ENCODE measurements around the gene IL17RD.

IL17RD gene

DNA sequence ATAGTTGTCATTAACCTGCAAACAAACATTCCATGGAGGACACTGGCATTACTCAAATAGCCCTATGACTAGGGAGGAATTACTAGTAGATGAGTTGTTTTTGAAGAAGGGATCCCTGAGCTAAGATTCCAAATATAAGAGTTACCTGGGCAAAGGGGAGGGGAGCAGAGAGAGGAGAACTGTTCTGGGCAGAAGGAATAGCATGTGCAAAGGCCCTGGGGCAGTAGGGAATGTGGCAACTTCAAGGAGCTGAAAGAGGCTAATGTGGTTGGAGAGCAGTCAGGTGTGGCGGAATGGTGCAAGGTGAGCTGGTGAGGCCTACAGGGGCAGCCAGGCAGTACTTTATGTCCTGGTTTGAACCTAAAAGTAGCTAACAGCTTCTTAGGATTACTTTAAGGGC lies 5.8 kb upstream of the IL17RD start:
- Histone ChIP-seq H3K27ac (ENCODE audit: low read depth, low read length) (no peak overlapping the region), H3K9me3 (ENCODE audit: control insufficient read depth, insufficient read depth, low read length) (no peaks in the 10 kb centered on the region), H3K36me3 (ENCODE audit: control insufficient read depth, low read length) (no peaks in the 10 kb centered on the region), H3K9me2 (replicated peaks; ENCODE audit: control insufficient read depth, low read length) (no peaks in the 10 kb centered on the region), H3K4me2 (ENCODE audit: low read length) (0 out of 2 replicates have a peak overlapping the region, but pooled peaks have one; percentile 62), H3K4me1 (ENCODE audit: control insufficient read depth, low read length) (peaks cover 15% of the 10 kb centered on the region), H3K27me3 (ENCODE audit: control insufficient read depth, low read length) (peaks cover 33% of the 10 kb centered on the region), H3K4me3 (ENCODE audit: low read length) (peak overlapping the region; percentile 63), H3K79me2 (ENCODE audit: control insufficient read depth, low read length) (no peaks in the 10 kb centered on the region), H4K20me1 (ENCODE audit: control insufficient read depth, insufficient read depth, low read depth, low read length) (no peaks in the 10 kb centered on the region), H3F3A (ENCODE audit: control insufficient read depth, insufficient read depth) (no peaks in the 10 kb centered on the region)
- TF ChIP-seq, protein P1, sequence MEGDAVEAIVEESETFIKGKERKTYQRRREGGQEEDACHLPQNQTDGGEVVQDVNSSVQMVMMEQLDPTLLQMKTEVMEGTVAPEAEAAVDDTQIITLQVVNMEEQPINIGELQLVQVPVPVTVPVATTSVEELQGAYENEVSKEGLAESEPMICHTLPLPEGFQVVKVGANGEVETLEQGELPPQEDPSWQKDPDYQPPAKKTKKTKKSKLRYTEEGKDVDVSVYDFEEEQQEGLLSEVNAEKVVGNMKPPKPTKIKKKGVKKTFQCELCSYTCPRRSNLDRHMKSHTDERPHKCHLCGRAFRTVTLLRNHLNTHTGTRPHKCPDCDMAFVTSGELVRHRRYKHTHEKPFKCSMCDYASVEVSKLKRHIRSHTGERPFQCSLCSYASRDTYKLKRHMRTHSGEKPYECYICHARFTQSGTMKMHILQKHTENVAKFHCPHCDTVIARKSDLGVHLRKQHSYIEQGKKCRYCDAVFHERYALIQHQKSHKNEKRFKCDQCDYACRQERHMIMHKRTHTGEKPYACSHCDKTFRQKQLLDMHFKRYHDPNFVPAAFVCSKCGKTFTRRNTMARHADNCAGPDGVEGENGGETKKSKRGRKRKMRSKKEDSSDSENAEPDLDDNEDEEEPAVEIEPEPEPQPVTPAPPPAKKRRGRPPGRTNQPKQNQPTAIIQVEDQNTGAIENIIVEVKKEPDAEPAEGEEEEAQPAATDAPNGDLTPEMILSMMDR (IDR thresholded peaks at IDR 0.05; ENCODE audit: low read depth, low read length, poor library complexity, severe bottlenecking), result no peak
- no peak for TF ChIP-seq EZH2phosphoT487 (IDR thresholded peaks at IDR 0.05; ENCODE audit: borderline replicate concordance, low read length)

DNA sequence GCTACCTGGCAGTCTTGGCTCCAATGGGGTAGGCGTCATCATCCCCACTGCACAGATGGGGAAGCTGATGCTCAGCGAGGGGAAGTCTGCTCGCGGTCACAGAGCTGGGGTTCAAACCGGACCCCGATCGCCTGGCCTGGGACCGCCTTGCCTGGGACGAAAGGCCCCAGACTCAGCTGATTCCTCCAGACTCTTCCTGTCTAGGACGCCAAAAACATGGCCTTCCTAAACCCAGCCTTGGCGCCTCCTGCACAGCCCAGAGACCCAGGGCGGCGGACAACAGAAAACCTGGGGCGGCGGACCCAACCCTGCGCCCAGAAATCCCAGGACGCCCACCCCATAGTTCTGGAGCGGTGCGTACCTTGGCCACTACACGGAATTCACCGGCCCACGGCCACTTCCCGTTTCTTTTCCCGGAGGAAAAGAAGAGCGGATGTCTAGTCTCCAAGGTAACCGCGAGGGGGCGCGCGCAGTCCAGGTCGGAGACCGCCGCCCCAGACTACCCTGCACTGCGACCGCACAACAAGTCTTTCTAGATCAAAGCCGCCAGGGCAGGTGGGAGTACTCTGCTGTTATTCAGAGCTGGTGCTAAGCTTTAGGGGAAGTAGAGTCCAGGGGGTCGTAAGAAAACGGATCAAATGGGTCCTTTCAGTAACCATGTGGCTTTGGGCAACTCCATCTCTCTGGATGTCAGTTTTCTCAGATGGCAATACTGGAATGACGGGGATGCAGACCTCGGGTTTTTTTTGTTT lies 4.9 kb upstream of the IL17RD start:
- H3K4me2 ChIP-seq (ENCODE audit: low read length), result peak overlapping the region; percentile 62
- no peaks in the 10 kb centered on the region for H3F3A ChIP-seq (ENCODE audit: control insufficient read depth, insufficient read depth)
- TF ChIP-seq, protein P1 (IDR thresholded peaks at IDR 0.05; ENCODE audit: low read depth, low read length, poor library complexity, severe bottlenecking), result peak; percentile 96
- TF ChIP-seq EZH2phosphoT487 (IDR thresholded peaks at IDR 0.05; ENCODE audit: borderline replicate concordance, low read length), result no peak
- no peaks in the 10 kb centered on the region for H3K9me2 ChIP-seq (replicated peaks; ENCODE audit: control insufficient read depth, low read length)
- H3K27ac ChIP-seq (ENCODE audit: low read depth, low read length), result no peak overlapping the region
- H3K27me3 ChIP-seq (ENCODE audit: control insufficient read depth, low read length), result peaks cover 37% of the 10 kb centered on the region
- H3K36me3 ChIP-seq (ENCODE audit: control insufficient read depth, low read length), result no peaks in the 10 kb centered on the region
- no peaks in the 10 kb centered on the region for H3K9me3 ChIP-seq (ENCODE audit: control insufficient read depth, insufficient read depth, low read length)
- no peaks in the 10 kb centered on the region for H4K20me1 ChIP-seq (ENCODE audit: control insufficient read depth, insufficient read depth, low read depth, low read length)
- H3K4me3 ChIP-seq (ENCODE audit: low read length), result peak overlapping the region; percentile 63
- peaks cover 19% of the 10 kb centered on the region for H3K4me1 ChIP-seq (ENCODE audit: control insufficient read depth, low read length)
- H3K79me2 ChIP-seq (ENCODE audit: control insufficient read depth, low read length), result no peaks in the 10 kb centered on the region

DNA sequence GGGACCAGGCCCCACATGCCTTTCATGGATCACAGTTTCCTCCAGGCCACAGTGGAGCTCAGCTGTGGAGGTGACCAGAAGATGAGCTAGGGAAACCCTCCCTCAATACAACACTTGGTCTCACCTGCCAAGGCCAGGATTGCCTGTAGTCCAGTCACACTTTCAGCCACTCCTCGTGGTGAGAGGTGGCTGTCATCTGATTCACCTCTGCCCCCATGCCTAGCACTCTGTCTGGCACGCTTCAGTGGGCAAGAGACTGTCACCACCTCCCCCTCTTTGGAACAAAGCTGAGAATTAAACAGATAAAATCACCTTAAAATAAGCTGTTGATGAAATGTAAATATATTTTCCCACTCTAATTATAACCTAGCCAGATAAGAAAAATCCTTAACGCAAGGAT lies 4.0 kb upstream of the IL17RD start:
- H3K9me2 ChIP-seq (replicated peaks; ENCODE audit: control insufficient read depth, low read length), result no peaks in the 10 kb centered on the region
- H3K4me1 ChIP-seq (ENCODE audit: control insufficient read depth, low read length), result peaks cover 22% of the 10 kb centered on the region
- TF ChIP-seq EZH2phosphoT487 (IDR thresholded peaks at IDR 0.05; ENCODE audit: borderline replicate concordance, low read length), result no peak
- TF ChIP-seq, protein P1 (IDR thresholded peaks at IDR 0.05; ENCODE audit: low read depth, low read length, poor library complexity, severe bottlenecking), result no peak
- peak overlapping the region; percentile 62; the same call in 1 of the 2 replicates for H3K4me2 ChIP-seq (ENCODE audit: low read length)
- H3K4me3 ChIP-seq (ENCODE audit: low read length), result no peak overlapping the region
- peaks cover 47% of the 10 kb centered on the region for H3K27me3 ChIP-seq (ENCODE audit: control insufficient read depth, low read length)
- H3K9me3 ChIP-seq (ENCODE audit: control insufficient read depth, insufficient read depth, low read length), result no peaks in the 10 kb centered on the region
- H3K36me3 ChIP-seq (ENCODE audit: control insufficient read depth, low read length), result no peaks in the 10 kb centered on the region
- no peaks in the 10 kb centered on the region for H3K79me2 ChIP-seq (ENCODE audit: control insufficient read depth, low read length)
- H4K20me1 ChIP-seq (ENCODE audit: control insufficient read depth, insufficient read depth, low read depth, low read length), result no peaks in the 10 kb centered on the region
- H3K27ac ChIP-seq (ENCODE audit: low read depth, low read length), result no peak overlapping the region
- H3F3A ChIP-seq (ENCODE audit: control insufficient read depth, insufficient read depth), result no peaks in the 10 kb centered on the region
